Stimulated activated CD8-positive, alpha-beta memory T cell treated with anti-CD3 and anti-CD28 coated beads, Interleukin-4, amount 100 ng/mL, for 24 hours (primary cell): Measurements from ENCODE around the gene GUCA2B.

ENCODE experiments used
- DNase-seq: peaks from one replicate; pipeline ENCODE4 v3.0.0-alpha.2; 2020; ENCODE audit warnings: low read depth

GUCA2B gene

GRCh38 chr1:42152907-42153600 lies at the start of gene GUCA2B:
Gene GUCA2B (plus strand): TSS chr1:42153410. CDS start chr1:42153451, 41 bp downstream.
- no peak for DNase-seq

- DNase-seq = no peak
Measured at GRCh38 chr1:42105025-42105424, 48.2 kb upstream of the GUCA2B start.

- no peak for DNase-seq
Measured at GRCh38 chr1:42108309-42108708, 44.9 kb upstream of the GUCA2B start.

- no peak for DNase-seq
Measured at GRCh38 chr1:42109600-42109999, 43.6 kb upstream of the GUCA2B start.

GRCh38 chr1:42114229-42114628 lies 39.0 kb upstream of the GUCA2B start:
- no peak for DNase-seq

- DNase-seq = no peak
Measured at GRCh38 chr1:42117214-42117613, 36.0 kb upstream of the GUCA2B start.

GRCh38 chr1:42118125-42118524 lies 35.1 kb upstream of the GUCA2B start:
- no peak for DNase-seq

GRCh38 chr1:42122408-42122807 lies 30.8 kb upstream of the GUCA2B start:
- no peak for DNase-seq

GRCh38 chr1:42125552-42125951 lies 27.7 kb upstream of the GUCA2B start:
- no peak for DNase-seq

- DNase-seq = no peak
Measured at GRCh38 chr1:42127767-42128166, 25.4 kb upstream of the GUCA2B start.

- DNase-seq = no peak
Measured at GRCh38 chr1:42128499-42128898, 24.7 kb upstream of the GUCA2B start.

- DNase-seq = no peak
Measured at GRCh38 chr1:42128964-42129363, 24.2 kb upstream of the GUCA2B start.

GRCh38 chr1:42130061-42130660 lies 23.0 kb upstream of the GUCA2B start:
- no peak for DNase-seq

GRCh38 chr1:42133390-42133789 lies 19.8 kb upstream of the GUCA2B start:
- DNase-seq = no peak

GRCh38 chr1:42133809-42134526 lies 19.2 kb upstream of the GUCA2B start:
- no peak for DNase-seq

GRCh38 chr1:42135426-42135825 lies 17.8 kb upstream of the GUCA2B start:
- no peak for DNase-seq

- DNase-seq = no peak
Measured at GRCh38 chr1:42136466-42136865, 16.7 kb upstream of the GUCA2B start.

GRCh38 chr1:42137766-42138165 lies 15.4 kb upstream of the GUCA2B start:
- DNase-seq = no peak

- no peak for DNase-seq
Measured at GRCh38 chr1:42138586-42138985, 14.6 kb upstream of the GUCA2B start.

- no peak for DNase-seq
Measured at GRCh38 chr1:42139444-42139843, 13.8 kb upstream of the GUCA2B start.

- DNase-seq = no peak
Measured at GRCh38 chr1:42140191-42140590, 13.0 kb upstream of the GUCA2B start.

- DNase-seq = no peak
Measured at GRCh38 chr1:42141978-42142377, 11.2 kb upstream of the GUCA2B start.
